Coronary artery (tissue), 2 donors: ENCODE data around the gene CALML3.

Experiments used
- DNase-seq: peaks from one replicate; pipeline ENCODE4 v3.0.0-alpha.2; 2017; ENCODE audit warnings: low spot score
- H3K27ac ChIP-seq, 2 donors: fragments of 200-600 bp; sonication (generic); one replicate each; pipeline ENCODE4 v1.5.1; 2016 to 2019
- H3K4me3 ChIP-seq: fragments of 200-600 bp; sonication (generic); 2 replicates; pipeline ENCODE4 v1.5.1; 2016; ENCODE audit warnings: mild to moderate bottlenecking, moderate library complexity
- CTCF ChIP-seq: fragments of 200-600 bp; sonication (generic); IDR thresholded peaks from one replicate; pipeline ENCODE4 v1.5.1; 2019; ENCODE audit warnings: antibody characterized with exemption

The CALML3 gene

GRCh38 chr10:5480162-5480941 is 44.4 kb upstream of the CALML3 start:
- Histone ChIP-seq H3K4me3 (no peak overlapping the region), H3K27ac (no peak overlapping the region)
- DNase-seq = no peak
- no peak for TF ChIP-seq CTCF

- Histone ChIP-seq H3K27ac (no peak overlapping the region), H3K4me3 (no peak overlapping the region)
- TF ChIP-seq CTCF = no peak
- DNase-seq = peak; percentile 45
These were observed 43.6 kb upstream of the CALML3 start for GRCh38 chr10:5481121-5481520.

DNA sequence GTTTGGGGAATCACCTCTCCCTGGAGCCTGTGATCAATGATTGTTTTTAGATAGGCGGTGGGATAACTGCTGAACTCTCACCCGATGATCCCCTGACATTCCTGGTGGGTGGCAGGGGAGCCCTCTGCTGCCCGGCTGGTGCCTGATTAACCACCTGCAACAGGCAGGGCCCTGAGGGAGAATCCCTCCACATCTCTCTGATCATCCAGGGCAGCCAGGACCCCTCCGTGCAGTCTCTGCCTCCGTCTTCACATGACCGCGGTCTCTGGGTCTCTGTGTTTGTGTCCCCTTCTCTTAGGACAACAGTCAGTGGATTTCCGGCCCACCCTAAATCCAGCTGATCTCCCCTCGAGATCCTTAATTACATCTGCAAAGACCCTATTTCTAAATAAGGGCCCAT is 42.7 kb upstream of the CALML3 start:
- no peak overlapping the region for H3K4me3 ChIP-seq
- H3K27ac ChIP-seq = no peak overlapping the region
- TF ChIP-seq CTCF = no peak
- DNase-seq = peak; percentile 35

- no peak overlapping the region for H3K27ac ChIP-seq
- no peak overlapping the region for H3K4me3 ChIP-seq
- TF ChIP-seq CTCF = no peak
- DNase-seq = no peak
These were observed 40.6 kb upstream of the CALML3 start for GRCh38 chr10:5484205-5484604.

GRCh38 chr10:5485290-5485689 is 39.5 kb upstream of the CALML3 start:
- no peak for DNase-seq

DNA sequence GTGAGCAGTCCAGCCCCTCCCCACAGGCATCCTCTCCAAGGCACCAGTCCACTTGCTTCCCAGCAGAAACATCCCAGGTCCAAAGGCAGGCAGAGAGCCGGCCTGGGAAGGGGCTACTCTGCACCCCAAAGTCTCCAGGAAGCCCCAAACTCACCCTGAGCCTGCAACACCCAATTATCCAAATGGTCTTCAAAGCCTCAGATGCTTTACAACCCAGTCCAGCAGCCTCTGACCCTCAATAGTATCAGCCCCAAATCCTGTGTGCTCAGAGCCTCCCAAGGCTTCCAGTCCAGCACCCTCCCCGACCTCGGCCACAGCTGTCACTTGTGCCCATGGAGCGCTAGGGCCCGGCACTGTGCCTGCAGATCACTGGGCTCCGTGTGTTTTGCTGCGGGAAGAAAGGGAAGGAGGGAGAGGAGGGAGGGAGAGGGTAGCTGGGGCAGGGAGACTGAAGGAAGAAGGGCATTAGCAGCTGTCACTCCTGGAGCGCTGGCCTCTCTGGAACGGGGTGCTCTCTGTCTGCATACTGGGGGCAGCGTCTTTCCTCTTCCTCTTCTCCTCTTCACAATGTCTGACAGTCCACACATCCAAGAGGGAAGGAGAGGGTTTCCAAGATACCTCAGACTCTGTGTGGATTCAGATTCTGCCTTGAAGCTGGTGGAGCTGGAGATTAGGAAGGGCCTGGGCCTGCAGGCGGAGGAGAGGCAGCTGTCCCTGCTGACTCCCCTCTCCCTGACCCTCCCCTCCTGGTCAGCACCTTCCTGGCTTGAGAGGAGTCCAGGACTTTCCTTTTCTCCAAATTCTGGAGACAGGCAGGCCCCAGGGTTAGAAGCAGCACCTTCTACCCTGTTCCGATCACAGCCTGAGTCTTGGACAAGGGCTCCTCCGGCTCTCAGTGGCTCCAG is 38.6 kb upstream of the CALML3 start:
- no peak overlapping the region for H3K4me3 ChIP-seq
- DNase-seq = no peak
- TF ChIP-seq CTCF = no peak
- no peak overlapping the region for H3K27ac ChIP-seq

More at GRCh38 chr10:5485290-5485689, 39.5 kb upstream of the CALML3 start:
- Histone ChIP-seq H3K4me3 (no peak overlapping the region), H3K27ac (no peak overlapping the region)
- no peak for TF ChIP-seq CTCF
